ENCODE measurements around the gene SCLT1.

Gene SCLT1

GRCh38 chr4:128955751-128956150 is 137.6 kb downstream of the SCLT1 start:
- no peak for DNase-seq

- no peak for DNase-seq
Observed at GRCh38 chr4:128954941-128955340, 138.4 kb downstream of the SCLT1 start.

GRCh38 chr4:128951316-128951715 is 142.0 kb downstream of the SCLT1 start:
- DNase-seq, result no peak

- DNase-seq, result no peak
Observed at GRCh38 chr4:128950796-128951195, 142.5 kb downstream of the SCLT1 start.

- DNase-seq, result no peak
Observed at GRCh38 chr4:128946916-128947315, 146.4 kb downstream of the SCLT1 start.

- no peak for DNase-seq
Observed at GRCh38 chr4:128942607-128943006, 150.7 kb downstream of the SCLT1 start.

- DNase-seq, result no peak
Observed at GRCh38 chr4:128940971-128941370, 152.4 kb downstream of the SCLT1 start.

- DNase-seq, result no peak
Observed at GRCh38 chr4:128930051-128930450, 163.3 kb downstream of the SCLT1 start.

GRCh38 chr4:128924951-128925350 is 168.4 kb downstream of the SCLT1 start:
- no peak for DNase-seq

GRCh38 chr4:128921954-128922353 is 171.4 kb downstream of the SCLT1 start:
- DNase-seq, result no peak

GRCh38 chr4:128917781-128918180 is 175.6 kb downstream of the SCLT1 start:
- DNase-seq, result no peak

- no peak for DNase-seq
Observed at GRCh38 chr4:128916832-128917231, 176.5 kb downstream of the SCLT1 start.

GRCh38 chr4:128915544-128915943 is 177.8 kb downstream of the SCLT1 start:
- DNase-seq, result no peak

GRCh38 chr4:128913228-128913627 is 180.1 kb downstream of the SCLT1 start:
- DNase-seq, result no peak

- DNase-seq, result no peak
Observed at GRCh38 chr4:128908735-128909134, 184.6 kb downstream of the SCLT1 start.

- DNase-seq, result no peak
Observed at GRCh38 chr4:128907981-128908380, 185.4 kb downstream of the SCLT1 start.

GRCh38 chr4:128906581-128906980 is 186.8 kb downstream of the SCLT1 start:
- DNase-seq, result no peak

GRCh38 chr4:128904821-128905220 is 188.5 kb downstream of the SCLT1 start:
- no peak for DNase-seq

- DNase-seq, result no peak
Observed at GRCh38 chr4:128880662-128881061, 212.7 kb downstream of the SCLT1 start.

GRCh38 chr4:128879971-128880370 is 213.4 kb downstream of the SCLT1 start:
- DNase-seq, result no peak

GRCh38 chr4:128879283-128879682 is 214.1 kb downstream of the SCLT1 start:
- DNase-seq, result no peak

GRCh38 chr4:128877934-128878333 is 215.4 kb downstream of the SCLT1 start:
- no peak for DNase-seq

GRCh38 chr4:128876200-128876599 is 217.1 kb downstream of the SCLT1 start:
- DNase-seq, result no peak

- DNase-seq, result no peak
Observed at GRCh38 chr4:128871948-128872347, 221.4 kb downstream of the SCLT1 start.

GRCh38 chr4:128869776-128870509 is 223.4 kb downstream of the SCLT1 start:
- DNase-seq, result no peak
